ENCODE data around the gene ESPL1.

DNA sequence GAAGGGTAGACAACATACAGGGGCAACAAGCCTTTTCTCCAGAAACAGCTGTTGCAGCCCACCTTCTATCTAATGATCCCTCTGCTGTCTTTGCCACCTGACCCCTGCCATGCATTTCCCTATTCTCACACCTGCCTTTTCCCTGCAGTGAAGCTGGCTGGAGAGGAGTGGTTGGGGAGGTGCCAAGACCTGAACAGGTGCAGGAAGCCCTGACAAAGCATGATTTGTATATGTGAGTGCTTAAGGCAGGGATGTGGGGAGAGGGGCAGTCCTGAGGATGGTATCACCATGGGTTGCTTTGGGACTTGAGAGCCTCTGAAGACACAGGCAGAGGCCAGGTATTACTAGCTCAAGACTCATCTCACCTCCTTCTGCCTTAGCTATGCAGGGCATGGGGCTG lies 24.3 kb downstream of the ESPL1 start:
- no peak for TF ChIP-seq SUZ12 (IDR thresholded peaks at IDR 0.05; ENCODE audit: extremely low read depth, insufficient read depth, insufficient read length)
- TF ChIP-seq ZNF274 (IDR thresholded peaks at IDR 0.05; ENCODE audit: low read depth, low read length): no peak
- TF ChIP-seq YY1 (IDR thresholded peaks at IDR 0.05; ENCODE audit: insufficient read depth, insufficient read length): no peak

All from NT2/D1 (cell line).